ENCODE data around the gene COLQ.

GRCh38 chr3:15538345-15538744 is 16.8 kb upstream of the COLQ start:
- TF ChIP-seq CTCF (IDR thresholded peaks at IDR 0.05), result no peak
- TF ChIP-seq POLR2AphosphoS5 (IDR thresholded peaks at IDR 0.05; ENCODE audit: low read depth, low read length), result no peak
- TF ChIP-seq TCF7L2 (IDR thresholded peaks at IDR 0.05; ENCODE audit: low read depth, low read length), result no peak
- TF ChIP-seq REST (IDR thresholded peaks at IDR 0.05; ENCODE audit: insufficient read depth in 1 of 2, low read depth in 2 of 2, low read length in 1 of 2), result no peak
